Activated CD4-positive, alpha-beta T cell treated with anti-CD3 and anti-CD28 coated beads, Interleukin-2, amount 10 ng/mL, durations not matched to agents 7 days and 5 days (primary cell): ENCODE measurements around the gene E2F1. TPM values are rescaled to one million over a fixed set of nuclear protein-coding genes. Genes with fewer than 3 reads are reported as not detected.
A peak's percentile ranks its signal among the peaks of the same experiment; 100 is the strongest.

Experiments used
- CTCF ChIA-PET: fragments of 350-600 bp; sonication (Branson Sonifier 250); formaldehyde crosslinking; loops from one replicate; lab custom pipeline; 2021; ENCODE audit warnings: antibody characterized with exemption; lab: Charles Lee
- POLR2A ChIA-PET: fragments of 350-600 bp; sonication (Branson Sonifier 250); formaldehyde crosslinking; loops from one replicate; lab custom pipeline; 2021; ENCODE audit warnings: antibody characterized with exemption; lab: Charles Lee
- DNase-seq: peaks from one replicate; pipeline ENCODE4 v3.0.0-alpha.2; 2020
- H3K27ac Mint-ChIP-seq: one replicate; pipeline ENCODE4 v1.8.0; 2021; ENCODE audit warnings: mild to moderate bottlenecking, moderate library complexity, mixed read lengths
- H3K27me3 Mint-ChIP-seq: one replicate; pipeline ENCODE4 v1.8.0; 2021; ENCODE audit warnings: mixed read lengths
- H3K36me3 Mint-ChIP-seq: one replicate; pipeline ENCODE4 v1.8.0; 2021; ENCODE audit warnings: low read depth, mixed read lengths
- H3K4me1 Mint-ChIP-seq: one replicate; pipeline ENCODE4 v1.8.0; 2021; ENCODE audit warnings: mixed read lengths
- H3K4me3 Mint-ChIP-seq: one replicate; pipeline ENCODE4 v1.8.0; 2021; ENCODE audit warnings: mild to moderate bottlenecking, moderate library complexity, mixed read lengths
- H3K9me3 Mint-ChIP-seq: one replicate; pipeline ENCODE4 v1.8.0; 2021; ENCODE audit warnings: mixed read lengths
- total RNA-seq, 2 experiments: library from RNA; stranded (reverse); gene quantifications; one replicate each; pipeline ENCODE4 v1.2.3, GENCODE V29; 2021

The E2F1 gene
- total RNA-seq, 2 experiments from 2014 or later, result 64.9 to 69.8 TPM

DNA sequence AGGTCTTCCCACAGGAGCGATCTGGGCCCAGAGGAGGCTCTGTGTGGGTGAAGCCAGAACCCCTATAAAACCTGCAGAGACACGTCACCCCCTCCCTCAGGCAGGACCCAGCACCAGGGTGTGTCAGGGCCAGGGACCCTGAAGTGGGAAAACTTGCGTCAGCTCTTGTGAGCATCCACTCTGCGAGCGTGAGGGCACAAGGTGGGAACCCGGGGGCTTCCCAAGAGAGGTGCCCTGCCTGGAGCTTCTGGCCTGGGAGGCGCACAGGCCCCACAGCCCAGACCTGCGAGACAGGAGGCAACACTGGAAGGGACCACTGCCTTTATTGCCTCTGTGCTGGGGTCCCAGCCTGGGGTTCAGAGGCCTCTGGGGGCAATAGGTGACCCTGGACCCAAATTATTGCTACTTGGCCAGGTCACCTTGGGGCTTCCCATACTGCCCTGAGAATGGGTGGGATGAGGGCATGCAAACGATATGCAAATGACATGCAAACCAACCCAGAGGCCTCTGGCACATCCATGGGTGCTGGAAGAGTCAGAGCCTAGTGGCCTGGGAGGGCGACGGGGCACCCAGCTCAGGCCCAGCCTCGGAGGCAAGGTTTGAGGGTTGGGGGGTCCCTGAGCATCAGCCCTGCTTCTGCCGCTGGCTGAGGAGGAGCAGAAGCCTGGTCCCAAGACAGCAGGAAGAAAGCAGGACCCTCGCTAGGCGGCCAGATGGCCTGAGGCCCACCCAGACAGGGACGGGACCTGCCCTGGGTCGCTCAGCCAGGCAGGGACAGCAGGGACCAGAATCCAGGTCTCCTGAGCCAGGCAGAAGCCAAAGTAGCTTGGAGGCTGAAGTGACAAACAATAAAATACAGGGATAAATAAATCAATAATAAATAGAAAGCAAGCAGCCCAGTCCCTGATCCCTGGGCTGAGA lies 29.1 kb downstream of the E2F1 start:
- CTCF ChIA-PET, result interaction anchor here (0.6 to 4.8 kb wide), 3 partner anchors 11 to 1439 kb away, joined by 4 to 26 read pairs (median 9); partner anchors contain the start of gene ACTL10
- DNase-seq, result no peak
- no peaks in the 10 kb centered on the region for H3K27me3 Mint-ChIP-seq
- no peak overlapping the region for H3K27ac Mint-ChIP-seq
- H3K4me1 Mint-ChIP-seq, result peaks cover 10% of the 10 kb centered on the region
- POLR2A ChIA-PET, result no interaction called here
- no peaks in the 10 kb centered on the region for H3K9me3 Mint-ChIP-seq
- no peak overlapping the region for H3K4me3 Mint-ChIP-seq
- peaks cover 4% of the 10 kb centered on the region for H3K36me3 Mint-ChIP-seq

GRCh38 chr20:33656010-33656782 lies 30.0 kb downstream of the E2F1 start:
- CTCF ChIA-PET, result interaction anchor here (4.8 kb wide), 1 partner anchor 11 kb away, joined by 26 read pairs; the partner anchor contains the start of gene ACTL10

DNA sequence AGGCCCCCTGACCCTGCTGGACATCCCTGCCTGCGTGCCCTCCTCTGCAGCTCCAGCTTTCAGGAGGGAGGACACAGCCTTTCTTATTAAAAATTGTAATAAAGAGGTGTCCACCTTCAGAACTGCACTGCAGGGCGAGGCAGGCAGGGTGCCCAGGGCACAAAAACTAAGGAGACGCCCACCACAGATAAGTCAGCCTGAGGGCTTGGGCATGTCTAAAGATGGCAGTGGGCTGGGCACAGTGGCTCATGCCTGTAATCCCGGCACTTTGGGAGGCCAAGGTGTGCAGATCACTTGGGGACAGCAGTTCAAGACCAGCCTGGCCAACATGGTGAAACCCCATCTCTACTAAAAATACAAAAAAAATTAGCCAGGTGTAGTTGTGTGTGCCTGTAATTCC lies 31.0 kb downstream of the E2F1 start:
- no peak for DNase-seq
- CTCF ChIA-PET, result interaction anchor here (4.8 kb wide), 1 partner anchor 12 kb away, joined by 26 read pairs; the partner anchor contains the start of gene ACTL10
- Mint-ChIP-seq H3K27ac (no peak overlapping the region), H3K36me3 (peaks cover 4% of the 10 kb centered on the region), H3K9me3 (no peaks in the 10 kb centered on the region), H3K4me1 (peaks cover 12% of the 10 kb centered on the region), H3K27me3 (no peaks in the 10 kb centered on the region), H3K4me3 (no peak overlapping the region)
- POLR2A ChIA-PET, result no interaction called here

More at GRCh38 chr20:33656010-33656782, 30.0 kb downstream of the E2F1 start:
- no peak for DNase-seq
- POLR2A ChIA-PET, result no interaction called here
- Mint-ChIP-seq H3K4me3 (no peak overlapping the region), H3K27me3 (no peaks in the 10 kb centered on the region), H3K27ac (peak overlapping the region; percentile 41), H3K4me1 (peaks cover 12% of the 10 kb centered on the region), H3K9me3 (no peaks in the 10 kb centered on the region), H3K36me3 (peaks cover 4% of the 10 kb centered on the region)

GRCh38 chr20:33654680-33655161 lies 31.5 kb downstream of the E2F1 start:
- Mint-ChIP-seq H3K4me1 (peaks cover 13% of the 10 kb centered on the region), H3K4me3 (no peak overlapping the region), H3K27me3 (no peaks in the 10 kb centered on the region), H3K27ac (no peak overlapping the region), H3K36me3 (peaks cover 4% of the 10 kb centered on the region), H3K9me3 (no peaks in the 10 kb centered on the region)
- no peak for DNase-seq
- ChIA-PET POLR2A (no interaction called here), CTCF (interaction anchor here (0.6 to 4.8 kb wide), 3 partner anchors 8 to 169 kb away, joined by 5 to 26 read pairs (median 6); partner anchors contain the start of gene ACTL10)

- Mint-ChIP-seq H3K27ac (no peak overlapping the region), H3K36me3 (peaks cover 3% of the 10 kb centered on the region), H3K9me3 (no peaks in the 10 kb centered on the region), H3K27me3 (no peaks in the 10 kb centered on the region), H3K4me3 (no peak overlapping the region), H3K4me1 (peaks cover 18% of the 10 kb centered on the region)
- no peak for DNase-seq
- POLR2A ChIA-PET, result no interaction called here
- CTCF ChIA-PET, result interaction anchor here (0.6 to 4.8 kb wide), 4 partner anchors 9 to 197 kb away, joined by 3 to 26 read pairs (median 6); partner anchors contain the start of gene ACTL10
Measured at GRCh38 chr20:33653900-33654596, 32.1 kb downstream of the E2F1 start.

- peak; percentile 38 for DNase-seq
- Mint-ChIP-seq H3K4me1 (peaks cover 18% of the 10 kb centered on the region), H3K36me3 (no peaks in the 10 kb centered on the region), H3K27me3 (no peaks in the 10 kb centered on the region), H3K9me3 (no peaks in the 10 kb centered on the region), H3K4me3 (no peak overlapping the region), H3K27ac (peak overlapping the region; percentile 50)
- ChIA-PET POLR2A (no interaction called here), CTCF (interaction anchor here (1.0 to 4.8 kb wide), 3 partner anchors 10 to 196 kb away, joined by 3 to 26 read pairs (median 5); partner anchors contain the start of gene ACTL10)
Measured at GRCh38 chr20:33653218-33653899, 32.8 kb downstream of the E2F1 start.

DNA sequence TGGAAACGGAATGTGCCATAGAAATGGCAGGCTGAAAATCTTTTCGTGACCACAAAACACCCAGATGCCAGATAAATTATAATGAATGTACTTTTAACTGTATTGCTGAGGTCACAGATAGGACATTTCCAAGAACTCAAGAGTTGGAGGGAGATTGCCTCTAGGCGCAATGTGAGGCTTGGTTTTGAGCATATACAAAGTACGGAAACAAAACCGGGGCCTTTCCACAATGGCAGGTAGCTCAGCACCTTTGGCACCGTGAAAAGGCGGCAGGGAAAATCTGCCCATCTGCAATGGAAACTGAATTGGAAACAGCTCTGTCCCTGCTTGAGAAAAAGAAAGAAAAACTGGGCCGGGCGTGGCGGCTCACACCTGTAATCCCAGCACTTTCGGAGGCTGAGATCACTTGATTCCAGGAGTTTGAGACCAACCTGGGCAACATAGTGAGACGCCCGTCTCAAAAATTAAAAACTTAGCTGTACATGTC lies 34.6 kb downstream of the E2F1 start:
- DNase-seq, result no peak
- H3K4me3 Mint-ChIP-seq, result no peak overlapping the region
- no peaks in the 10 kb centered on the region for H3K27me3 Mint-ChIP-seq
- H3K27ac Mint-ChIP-seq, result no peak overlapping the region
- peaks cover 27% of the 10 kb centered on the region for H3K4me1 Mint-ChIP-seq
- H3K36me3 Mint-ChIP-seq, result no peaks in the 10 kb centered on the region
- ChIA-PET CTCF (no interaction called here), POLR2A (interaction anchor here (0.6 kb wide), 1 partner anchor 141 kb away, joined by 4 read pairs; no protein-coding TSS in a partner anchor)
- H3K9me3 Mint-ChIP-seq, result no peaks in the 10 kb centered on the region

GRCh38 chr20:33650753-33651561 lies 35.2 kb downstream of the E2F1 start:
- Mint-ChIP-seq H3K27ac (no peak overlapping the region), H3K9me3 (no peaks in the 10 kb centered on the region), H3K36me3 (peaks cover 2% of the 10 kb centered on the region), H3K4me3 (no peak overlapping the region), H3K27me3 (no peaks in the 10 kb centered on the region), H3K4me1 (peaks cover 27% of the 10 kb centered on the region)
- DNase-seq, result no peak
- POLR2A ChIA-PET, result interaction anchor here (0.6 kb wide), 1 partner anchor 141 kb away, joined by 4 read pairs; no protein-coding TSS in a partner anchor
- CTCF ChIA-PET, result no interaction called here

GRCh38 chr20:33650111-33650752 lies 36.0 kb downstream of the E2F1 start:
- peaks cover 27% of the 10 kb centered on the region for H3K4me1 Mint-ChIP-seq
- no peaks in the 10 kb centered on the region for H3K9me3 Mint-ChIP-seq
- peaks cover 6% of the 10 kb centered on the region for H3K36me3 Mint-ChIP-seq
- ChIA-PET CTCF (interaction anchor here (1.5 kb wide), 1 partner anchor 9 kb away, joined by 4 read pairs; no protein-coding TSS in a partner anchor), POLR2A (no interaction called here)
- H3K27ac Mint-ChIP-seq, result no peak overlapping the region
- no peak overlapping the region for H3K4me3 Mint-ChIP-seq
- DNase-seq, result no peak
- H3K27me3 Mint-ChIP-seq, result no peaks in the 10 kb centered on the region

- no peak overlapping the region for H3K4me3 Mint-ChIP-seq
Measured at GRCh38 chr20:33649201-33649681, 36.9 kb downstream of the E2F1 start.

More at GRCh38 chr20:33649201-33649681, 36.9 kb downstream of the E2F1 start:
- Mint-ChIP-seq H3K27me3 (no peaks in the 10 kb centered on the region), H3K36me3 (peaks cover 14% of the 10 kb centered on the region), H3K4me1 (peaks cover 27% of the 10 kb centered on the region), H3K27ac (no peak overlapping the region), H3K9me3 (no peaks in the 10 kb centered on the region)
- POLR2A ChIA-PET, result no interaction called here
- CTCF ChIA-PET, result interaction anchor here (1.5 kb wide), 2 partner anchors 9 to 143 kb away, joined by 3 to 4 read pairs; no protein-coding TSS in a partner anchor
- no peak for DNase-seq
